Stimulated activated CD4-positive, alpha-beta T cell treated with anti-CD3 and anti-CD28 coated beads, Interleukin-12 subunit alpha, Interleukin-12 subunit beta, amount 100 ng/mL, for 48 hours (primary cell): ENCODE data around the gene OR4C16.

Source experiments
- DNase-seq, 3 donors: peaks; one replicate each; pipeline ENCODE4 v3.0.0-alpha.2; 2020; ENCODE audit warnings: low read depth in 2 of 3, low spot score in 1 of 3

Gene OR4C16

GRCh38 chr11:55571828-55572227 lies at the start of gene OR4C16:
Gene OR4C16 (plus strand): TSS chr11:55572128. CDS start chr11:55572128, 0 bp downstream.
- DNase-seq, result no peak

DNA sequence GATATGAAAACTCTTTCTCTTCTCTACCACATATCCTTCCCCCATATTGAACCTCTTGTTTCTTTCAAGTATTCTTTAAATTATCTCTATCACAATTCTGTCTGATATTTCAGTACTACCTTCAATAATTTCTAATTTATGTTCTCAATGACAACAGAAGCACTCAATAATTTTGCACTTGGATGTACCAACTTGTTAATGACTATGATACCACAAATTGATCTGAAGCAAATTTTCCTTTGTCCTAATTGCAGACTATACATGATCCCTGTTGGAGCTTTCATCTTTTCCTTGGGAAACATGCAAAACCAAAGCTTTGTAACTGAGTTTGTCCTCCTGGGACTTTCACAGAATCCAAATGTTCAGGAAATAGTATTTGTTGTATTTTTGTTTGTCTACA lies 17.8 kb upstream of the OR4C16 start, which contains the start of gene OR4C15:
TSS of gene OR4C15 (plus strand) at position 301 of the 400 bp plus-strand sequence. CDS start at position 301, 0 bp downstream.
- no peak for DNase-seq

GRCh38 chr11:55572548-55572947 lies 620 bp downstream of the OR4C16 start:
- no peak for DNase-seq

DNA sequence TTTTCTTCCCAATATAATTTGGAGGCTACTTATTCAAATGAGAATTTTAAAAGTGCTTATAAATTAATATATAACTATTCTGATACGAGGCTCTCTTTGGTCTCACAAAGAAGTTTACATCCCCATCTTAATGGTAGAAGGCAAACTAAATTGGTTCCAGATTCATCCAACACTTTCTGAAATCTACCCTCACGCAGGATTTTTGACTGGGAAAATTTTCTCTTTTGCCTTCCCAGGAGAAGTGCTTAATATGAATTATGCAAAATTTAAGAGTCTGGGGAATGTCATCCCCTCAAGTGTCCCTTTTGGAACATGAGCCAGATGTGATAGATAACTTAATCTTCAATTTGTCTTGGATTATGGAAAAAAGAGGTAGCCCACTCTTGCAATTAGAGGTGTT lies 35.6 kb downstream of the OR4C16 start, which contains the start of gene OR4C11:
TSS of gene OR4C11 (minus strand) at position 101 of the 400 bp plus-strand sequence. CDS start 3,272 bp downstream, outside the sequence.
- no peak for DNase-seq
